ENCODE results near the gene STUB1.

Gene STUB1

DNA sequence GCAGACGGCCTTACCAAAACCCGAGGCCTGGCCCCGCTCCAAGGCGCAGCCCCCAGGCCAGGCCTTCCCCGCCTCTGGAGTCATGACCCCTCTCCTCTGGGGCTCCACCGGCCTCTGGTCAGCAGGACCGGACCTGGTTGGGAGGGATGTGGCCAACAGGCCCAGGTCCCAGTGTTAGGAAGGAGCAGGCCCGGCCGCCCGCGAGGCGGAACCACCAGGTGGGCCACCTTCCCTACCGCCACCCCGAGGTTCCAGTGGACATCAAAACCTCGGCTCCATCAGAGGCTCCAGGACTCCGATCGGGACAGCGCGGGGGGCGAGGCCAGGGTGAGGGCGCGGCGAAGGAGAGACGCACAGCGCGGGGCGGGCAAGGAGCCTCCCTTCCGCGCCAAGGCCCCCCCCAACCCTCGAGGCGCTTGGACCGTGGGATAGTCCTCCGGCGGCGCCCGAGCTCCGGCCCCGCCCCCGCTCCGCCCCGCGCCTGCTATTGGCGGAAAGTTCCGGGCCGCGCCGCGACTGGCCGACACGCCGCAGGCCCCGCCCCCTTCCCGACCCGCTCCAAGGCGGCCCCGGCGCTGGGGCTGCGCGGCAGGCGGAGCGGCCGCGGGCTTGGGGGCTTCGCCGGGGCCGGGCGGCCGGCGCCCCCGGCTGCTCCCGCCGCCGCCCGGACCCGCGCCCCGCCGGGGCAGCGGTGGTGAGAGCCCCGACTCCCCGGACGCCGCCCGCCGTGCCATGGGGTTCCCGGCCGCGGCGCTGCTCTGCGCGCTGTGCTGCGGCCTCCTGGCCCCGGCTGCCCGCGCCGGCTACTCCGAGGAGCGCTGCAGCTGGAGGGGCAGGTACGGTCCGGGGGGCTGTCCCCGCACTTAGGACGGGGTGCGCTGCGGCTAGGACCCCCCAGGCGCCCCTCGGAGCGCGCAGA lies 34.6 kb downstream of the STUB1 start, which contains the start of gene METRN:
Gene METRN, plus strand, starts transcription at position 561 of the 919 bp plus-strand sequence. Its CDS starts 172 bp downstream, at position 733.
- DNase-seq: peak; percentile 33 to 72

DNA sequence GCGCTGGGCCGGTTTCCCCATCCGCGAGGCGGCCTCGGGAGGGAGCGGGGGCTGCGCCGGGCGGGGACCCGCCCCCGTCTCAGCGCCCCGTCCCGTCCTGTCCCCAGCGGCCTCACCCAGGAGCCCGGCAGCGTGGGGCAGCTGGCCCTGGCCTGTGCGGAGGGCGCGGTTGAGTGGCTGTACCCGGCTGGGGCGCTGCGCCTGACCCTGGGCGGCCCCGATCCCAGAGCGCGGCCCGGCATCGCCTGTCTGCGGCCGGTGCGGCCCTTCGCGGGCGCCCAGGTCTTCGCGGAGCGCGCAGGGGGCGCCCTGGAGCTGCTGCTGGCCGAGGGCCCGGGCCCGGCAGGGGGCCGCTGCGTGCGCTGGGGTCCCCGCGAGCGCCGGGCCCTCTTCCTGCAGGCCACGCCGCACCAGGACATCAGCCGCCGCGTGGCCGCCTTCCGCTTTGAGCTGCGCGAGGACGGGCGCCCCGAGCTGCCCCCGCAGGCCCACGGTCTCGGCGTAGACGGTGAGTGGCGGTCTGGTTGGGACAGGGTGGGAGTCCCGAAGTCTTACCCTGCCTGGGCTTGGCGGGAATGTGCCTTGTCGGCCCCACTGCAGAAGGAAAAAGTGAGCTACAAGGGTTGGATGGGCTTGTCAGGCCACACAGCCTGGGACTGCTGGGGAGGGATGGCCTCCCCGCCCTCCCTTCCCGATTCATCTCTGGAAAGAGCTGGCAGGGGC lies 35.4 kb downstream of the STUB1 start:
- no peak for DNase-seq

DNA sequence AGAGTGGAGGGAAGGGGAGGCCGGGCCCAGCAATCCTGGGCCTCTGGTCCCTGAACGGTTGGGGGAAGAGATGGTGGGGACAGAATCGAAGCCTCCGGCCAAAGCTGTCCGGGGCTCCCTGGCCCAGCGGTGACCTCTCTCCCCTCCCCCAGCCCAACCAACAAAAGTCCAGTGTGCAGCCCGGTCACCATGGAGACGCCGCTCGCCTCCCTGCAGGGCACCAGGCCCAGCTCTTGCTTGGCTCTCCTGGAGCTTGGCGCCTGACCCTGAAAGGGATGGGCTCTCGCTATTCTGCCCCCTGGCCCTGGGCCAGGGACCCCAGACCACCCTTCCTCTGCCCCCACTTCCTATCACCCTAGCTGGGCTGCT lies 36.0 kb downstream of the STUB1 start:
- peak in 1 of 2 experiments; percentile 29 for DNase-seq

DNA sequence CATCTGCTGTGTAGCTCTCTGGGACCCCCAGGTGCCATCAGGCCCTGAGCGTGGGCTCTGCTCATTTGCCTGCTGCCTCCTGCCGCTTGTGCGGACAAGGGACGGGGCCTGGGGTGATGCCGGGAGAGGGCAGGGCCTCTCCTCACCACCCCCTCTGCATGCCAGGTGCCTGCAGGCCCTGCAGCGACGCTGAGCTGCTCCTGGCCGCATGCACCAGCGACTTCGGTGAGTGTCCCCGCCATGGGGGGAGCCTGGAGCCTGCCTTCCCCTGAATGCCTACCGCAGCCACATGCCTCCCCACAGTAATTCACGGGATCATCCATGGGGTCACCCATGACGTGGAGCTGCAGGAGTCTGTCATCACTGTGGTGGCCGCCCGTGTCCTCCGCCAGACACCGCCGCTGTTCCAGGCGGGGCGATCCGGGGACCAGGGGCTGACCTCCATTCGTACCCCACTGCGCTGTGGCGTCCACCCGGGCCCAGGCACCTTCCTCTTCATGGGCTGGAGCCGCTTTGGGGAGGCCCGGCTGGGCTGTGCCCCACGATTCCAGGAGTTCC lies 36.6 kb downstream of the STUB1 start:
- no peak for DNase-seq

DNA sequence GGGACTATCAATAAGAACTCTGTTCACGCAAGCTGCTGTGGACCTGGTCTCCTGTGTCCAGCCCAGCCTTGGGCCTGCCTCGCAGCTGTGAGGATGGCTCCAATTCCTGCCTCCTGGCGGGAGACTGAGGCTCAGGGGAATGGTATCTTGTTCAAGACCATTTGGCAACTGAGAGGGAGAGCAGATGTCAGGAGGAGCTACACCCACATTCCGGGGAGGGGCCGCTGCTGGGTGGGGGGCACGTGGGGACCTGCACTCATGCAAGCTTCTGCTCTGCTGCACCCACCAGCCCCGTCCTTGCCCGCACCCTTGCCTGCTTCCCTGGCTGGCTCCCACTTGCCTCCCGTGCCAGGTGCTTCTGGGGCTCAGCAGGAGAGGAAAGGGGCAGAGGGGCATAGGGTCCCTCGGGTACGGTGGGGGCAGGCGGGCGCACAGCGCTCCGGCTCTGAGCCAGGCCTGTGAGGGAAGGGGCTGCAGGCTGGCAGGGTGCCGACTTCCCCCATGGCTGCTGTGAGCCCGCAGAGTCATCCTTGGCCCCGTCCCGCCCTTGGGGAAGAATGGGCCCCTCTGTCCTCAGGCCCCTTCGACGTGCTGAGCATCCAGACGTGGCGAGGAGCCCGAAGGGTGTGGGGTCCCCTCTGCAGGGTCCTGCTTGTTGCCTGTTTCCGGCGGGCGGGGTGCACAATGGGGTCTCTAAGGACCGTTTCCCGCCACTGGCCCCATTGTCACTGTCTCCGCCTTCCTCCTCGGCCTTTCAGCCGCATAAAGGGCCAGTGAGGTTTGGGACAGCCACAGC lies 37.4 kb downstream of the STUB1 start:
- no peak for DNase-seq

DNA sequence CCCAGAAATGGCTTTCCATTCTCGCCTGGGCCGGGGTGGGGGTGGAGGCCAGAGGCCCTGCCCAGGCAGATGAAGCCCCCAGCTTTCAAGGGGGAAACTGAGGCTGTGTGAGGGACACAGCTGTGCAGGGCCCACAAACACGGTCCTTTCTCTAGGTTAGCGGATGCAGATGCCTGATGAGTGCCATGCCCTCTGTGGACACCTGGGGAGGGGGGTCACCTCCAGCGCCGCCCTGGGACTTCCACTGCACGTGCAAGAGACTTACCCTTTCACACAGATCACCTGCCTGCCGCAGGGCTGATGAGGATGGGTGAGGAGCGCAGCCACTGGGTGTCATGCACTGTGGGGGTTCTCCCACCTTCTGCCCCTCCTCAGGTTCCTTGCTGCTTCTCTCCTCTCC lies 38.2 kb downstream of the STUB1 start:
- DNase-seq: no peak

DNA sequence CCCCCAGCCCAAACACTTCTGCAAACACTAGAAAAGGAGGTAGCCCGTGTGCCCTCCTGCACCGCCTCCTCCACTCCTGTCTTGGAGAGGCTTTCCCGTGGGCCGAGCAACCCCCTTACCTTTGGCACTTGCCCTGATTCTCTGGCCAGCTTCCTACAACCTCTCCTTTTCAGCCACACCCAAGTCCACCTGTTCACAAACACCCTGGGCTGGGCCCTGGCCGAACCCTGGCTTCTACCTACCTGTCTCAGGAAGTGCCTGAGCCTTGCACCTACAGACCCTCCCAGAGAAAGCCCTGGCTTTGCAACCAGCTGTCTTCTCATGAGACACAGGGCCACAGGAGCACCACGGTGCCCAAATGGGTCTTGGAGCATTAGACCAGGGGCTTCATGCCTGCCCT lies 38.7 kb downstream of the STUB1 start:
- no peak for DNase-seq

DNA sequence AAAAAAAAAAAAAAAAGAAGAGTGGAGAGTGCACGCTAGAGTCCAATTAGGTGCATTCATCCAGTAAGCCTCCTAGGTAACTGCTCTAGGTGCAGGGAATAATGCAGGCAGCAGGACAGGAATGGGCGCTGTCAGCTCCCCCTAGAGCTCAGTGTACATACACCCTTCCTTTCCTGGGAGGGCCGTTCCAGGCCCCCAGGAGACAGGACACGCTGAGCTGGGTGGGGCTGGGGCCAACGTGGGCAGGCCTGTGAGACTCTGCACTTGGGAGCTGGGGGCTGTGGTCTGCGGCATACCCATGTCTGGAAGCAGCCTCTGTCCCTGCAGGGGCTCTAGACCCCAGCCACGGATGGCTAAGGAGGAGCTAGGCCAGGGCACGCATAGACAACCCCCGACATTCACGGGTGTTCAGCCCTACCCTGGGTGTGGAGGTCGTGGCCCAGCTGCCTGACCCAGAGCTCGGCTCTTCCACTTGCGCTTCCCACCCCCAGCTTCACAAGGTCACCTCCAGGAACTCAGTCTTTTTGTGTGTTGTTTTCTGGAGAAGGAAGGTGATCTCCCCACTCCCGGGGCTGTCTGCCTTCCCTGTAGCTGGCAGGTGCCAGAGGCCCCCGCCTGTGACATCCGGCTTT lies 39.7 kb downstream of the STUB1 start:
- DNase-seq: peak in 1 of 2 experiments; percentile 39

DNA sequence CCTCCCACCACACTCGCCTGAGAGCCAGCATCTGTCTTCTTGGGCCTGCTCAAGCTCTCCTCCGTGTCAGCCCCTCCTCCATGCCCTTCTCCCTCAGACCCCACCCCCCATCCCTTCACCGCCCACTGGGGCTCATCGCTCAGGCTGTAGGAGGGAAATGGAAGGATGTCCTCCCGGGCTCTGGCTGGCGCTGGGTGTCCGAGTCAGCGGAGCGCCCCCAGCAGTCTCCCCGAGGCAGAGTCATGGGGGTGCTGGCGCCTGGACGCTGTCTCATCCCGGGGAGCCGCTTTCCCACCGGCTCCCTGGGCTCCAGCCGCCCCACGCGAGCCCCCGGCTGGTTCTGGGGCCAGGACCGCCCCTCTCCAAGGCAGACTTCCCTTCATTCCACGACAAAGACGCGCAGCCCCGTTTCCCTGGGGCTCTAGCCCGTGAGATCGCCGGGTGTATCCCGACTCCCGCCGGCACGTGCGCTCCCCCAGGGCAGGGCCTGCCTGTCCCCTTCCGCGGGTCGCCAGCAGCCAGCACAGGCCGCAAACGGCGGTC lies 40.3 kb downstream of the STUB1 start:
- DNase-seq: peak; percentile 54 to 59

DNA sequence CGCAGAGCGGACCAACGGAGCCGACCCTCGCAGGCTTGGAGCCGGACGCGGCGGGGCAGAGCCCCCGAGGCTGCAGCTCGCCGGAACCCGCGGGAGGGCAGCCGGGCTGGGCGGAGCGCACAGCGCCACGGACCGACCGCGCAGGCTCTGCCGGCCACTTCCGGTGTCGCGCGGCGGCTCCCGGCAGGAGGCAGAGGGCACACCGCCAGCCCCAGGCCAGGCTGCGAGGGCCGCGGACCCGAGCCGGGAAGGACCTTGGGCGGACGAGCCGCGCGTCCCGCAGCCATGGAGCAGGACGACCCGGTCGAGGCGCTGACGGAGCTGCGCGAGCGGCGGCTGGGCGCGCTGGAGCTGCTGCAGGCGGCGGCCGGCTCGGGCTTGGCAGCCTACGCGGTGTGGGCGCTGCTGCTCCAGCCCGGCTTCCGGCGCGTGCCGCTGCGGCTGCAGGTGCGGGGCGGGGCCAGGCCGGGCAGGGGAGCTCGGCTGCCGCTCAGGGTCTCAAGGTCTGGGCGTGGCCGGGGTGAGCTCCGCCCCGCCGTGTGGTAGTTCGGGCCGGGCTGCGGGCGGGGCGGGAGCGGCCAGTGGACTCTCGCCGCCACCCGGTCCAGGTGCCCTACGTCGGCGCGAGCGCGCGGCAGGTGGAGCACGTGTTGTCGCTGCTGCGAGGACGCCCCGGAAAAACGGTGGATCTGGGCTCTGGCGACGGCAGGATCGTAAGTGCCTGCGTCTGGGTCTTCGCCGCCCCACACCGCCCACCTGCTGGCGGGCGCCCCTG lies 41.0 kb downstream of the STUB1 start, which contains the start of gene ANTKMT:
Gene ANTKMT, plus strand, starts transcription at position 157 of the 775 bp plus-strand sequence. Its CDS starts 129 bp downstream, at position 286.
- peak; percentile 29 to 58 for DNase-seq

DNA sequence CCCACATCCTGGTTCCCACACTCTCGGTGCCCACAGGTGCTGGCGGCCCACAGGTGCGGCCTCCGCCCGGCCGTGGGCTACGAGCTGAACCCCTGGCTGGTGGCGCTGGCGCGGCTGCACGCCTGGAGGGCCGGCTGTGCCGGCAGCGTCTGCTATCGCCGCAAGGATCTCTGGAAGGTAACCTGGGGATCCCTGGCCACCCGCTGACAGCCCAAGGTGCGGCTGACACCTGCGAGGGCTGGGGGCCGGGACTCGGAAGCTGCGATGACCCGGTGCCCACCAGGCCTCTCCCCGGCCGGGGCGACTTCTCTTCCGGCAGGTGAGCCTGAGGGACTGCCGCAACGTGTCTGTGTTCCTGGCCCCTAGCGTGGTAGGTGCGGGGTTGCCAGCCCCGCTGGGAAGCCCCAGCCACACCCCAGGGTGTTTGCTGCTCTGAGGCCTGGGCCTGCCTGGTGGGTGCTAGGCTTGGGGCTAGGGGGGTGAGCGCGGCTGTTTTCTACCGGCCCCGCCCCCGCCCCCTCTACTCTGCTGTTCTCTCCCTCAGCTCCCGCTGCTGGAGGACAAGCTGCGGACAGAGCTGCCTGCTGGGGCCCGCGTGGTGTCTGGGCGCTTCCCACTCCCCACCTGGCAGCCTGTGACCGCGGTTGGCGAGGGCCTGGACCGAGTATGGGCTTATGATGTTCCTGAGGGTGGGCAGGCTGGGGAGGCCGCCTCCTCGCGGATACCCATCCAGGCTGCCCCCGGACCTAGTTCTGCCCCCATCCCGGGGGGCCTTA lies 41.7 kb downstream of the STUB1 start:
- DNase-seq: no peak

DNA sequence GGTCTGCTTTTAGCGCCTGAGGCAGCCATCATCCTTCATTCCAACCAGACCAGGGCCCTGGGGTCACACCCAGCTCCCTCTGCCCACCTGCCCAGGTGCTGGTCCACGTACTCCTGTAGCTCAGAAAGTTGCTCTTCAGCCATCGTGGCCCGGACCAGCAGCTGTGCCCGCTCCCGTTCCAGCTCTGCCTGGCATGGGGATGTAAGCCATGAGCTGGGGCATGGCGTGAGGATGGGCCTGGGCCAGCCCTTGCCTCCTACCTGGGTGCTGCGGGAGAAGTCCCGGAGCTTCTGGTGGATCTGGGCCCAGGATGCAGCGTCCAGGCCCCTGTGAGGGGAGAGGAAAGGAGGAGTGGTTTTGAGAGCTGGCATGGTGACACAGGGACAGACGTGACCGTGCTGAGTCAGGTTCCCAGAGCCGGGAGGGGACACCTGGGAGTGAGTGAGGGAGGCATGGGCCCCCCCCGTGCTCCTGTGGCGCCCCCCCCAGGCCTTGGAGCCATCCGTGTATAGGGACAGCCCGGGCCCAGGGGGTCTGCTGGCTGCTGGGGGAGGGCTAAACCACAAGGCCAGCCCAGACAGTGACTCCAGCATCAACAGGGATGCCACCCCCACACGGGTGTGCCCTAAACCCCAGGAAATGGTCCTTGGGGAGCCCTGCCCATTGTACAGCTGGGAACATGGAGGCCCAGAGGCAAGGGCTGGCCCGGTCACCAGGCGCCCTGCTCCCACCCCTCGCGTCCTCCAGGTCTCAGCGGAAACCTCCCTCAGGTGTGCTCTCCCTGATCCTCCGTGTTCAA lies 42.8 kb downstream of the STUB1 start:
- DNase-seq: no peak

DNA sequence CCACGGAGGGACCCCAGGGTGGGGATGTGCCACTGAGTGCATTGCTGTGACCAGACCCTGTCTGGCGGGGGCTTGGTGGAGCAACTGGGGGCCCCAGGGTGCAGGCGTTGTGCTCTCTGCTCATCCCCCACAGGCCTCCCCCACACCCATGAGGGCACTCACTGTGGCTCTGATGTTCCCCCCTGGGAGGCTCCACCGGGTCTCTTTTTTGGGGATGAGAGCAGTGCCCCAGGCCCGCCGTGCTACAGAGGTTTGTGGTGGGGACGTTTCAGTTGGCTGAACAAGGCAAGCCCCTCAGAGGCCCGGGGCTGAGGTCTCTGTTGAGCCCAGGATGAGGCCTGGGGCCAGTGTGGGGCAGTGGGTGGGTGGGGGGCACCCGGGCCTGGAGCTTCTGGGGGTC lies 43.5 kb downstream of the STUB1 start:
- DNase-seq: no peak

DNA sequence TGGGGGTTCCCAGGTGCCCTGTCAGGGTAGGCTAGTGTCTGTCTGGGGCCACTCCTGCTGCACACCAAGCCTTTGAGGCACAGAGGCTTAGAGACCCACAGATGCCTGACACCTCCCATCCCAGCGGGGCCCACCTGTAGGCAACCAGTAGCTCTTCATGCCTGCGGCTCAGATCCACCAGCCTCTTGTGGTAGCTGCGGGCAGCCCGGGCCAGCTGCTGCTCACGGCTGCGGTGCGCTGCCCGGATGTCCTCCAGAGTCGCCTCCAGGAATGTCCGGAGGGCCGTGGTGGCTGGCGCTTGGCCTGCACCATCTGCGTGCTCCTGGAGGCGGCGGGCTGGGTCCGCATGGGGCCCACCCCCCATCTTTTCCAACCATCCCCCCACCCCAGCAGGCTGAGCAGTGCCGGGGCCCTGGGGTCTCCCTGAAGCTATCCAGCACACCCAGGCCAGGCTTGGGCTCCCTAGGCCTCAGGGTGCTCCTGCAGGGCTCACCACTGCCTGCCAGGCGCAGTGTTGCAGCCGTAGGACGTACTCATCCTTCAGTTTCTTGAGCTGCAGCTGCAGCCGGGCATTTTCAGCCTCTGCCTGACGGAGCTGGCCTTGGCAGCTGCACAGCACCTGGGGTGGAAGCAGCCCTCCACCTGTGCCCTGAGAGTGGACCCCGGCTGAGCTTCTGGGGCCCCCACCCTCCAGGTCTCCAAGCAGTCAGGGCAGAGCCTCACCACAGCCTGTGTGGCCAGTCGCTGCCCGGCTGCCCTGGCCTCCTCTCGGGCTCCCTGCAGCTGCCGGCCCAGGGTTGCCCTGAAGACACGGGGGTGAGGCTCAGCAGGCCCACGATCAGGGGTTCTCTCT lies 44.2 kb downstream of the STUB1 start:
- DNase-seq: no peak

DNA sequence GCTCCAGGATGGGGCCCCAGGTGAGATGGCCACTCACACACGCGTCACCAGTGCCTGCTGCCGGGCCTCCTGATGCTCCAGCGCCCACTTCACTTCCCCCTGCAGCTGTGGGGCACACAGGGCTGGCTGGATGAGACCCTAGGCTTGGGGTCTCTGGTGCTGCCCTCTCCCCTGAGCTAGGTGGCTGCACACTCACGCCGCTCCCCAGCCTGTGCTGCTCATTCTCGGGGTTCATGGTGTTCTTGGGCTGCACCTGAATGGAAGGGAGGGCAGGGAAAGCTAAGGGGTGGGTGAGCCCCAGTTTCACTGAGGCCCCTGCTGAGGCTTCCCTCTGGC lies 44.8 kb downstream of the STUB1 start:
- DNase-seq: no peak

DNA sequence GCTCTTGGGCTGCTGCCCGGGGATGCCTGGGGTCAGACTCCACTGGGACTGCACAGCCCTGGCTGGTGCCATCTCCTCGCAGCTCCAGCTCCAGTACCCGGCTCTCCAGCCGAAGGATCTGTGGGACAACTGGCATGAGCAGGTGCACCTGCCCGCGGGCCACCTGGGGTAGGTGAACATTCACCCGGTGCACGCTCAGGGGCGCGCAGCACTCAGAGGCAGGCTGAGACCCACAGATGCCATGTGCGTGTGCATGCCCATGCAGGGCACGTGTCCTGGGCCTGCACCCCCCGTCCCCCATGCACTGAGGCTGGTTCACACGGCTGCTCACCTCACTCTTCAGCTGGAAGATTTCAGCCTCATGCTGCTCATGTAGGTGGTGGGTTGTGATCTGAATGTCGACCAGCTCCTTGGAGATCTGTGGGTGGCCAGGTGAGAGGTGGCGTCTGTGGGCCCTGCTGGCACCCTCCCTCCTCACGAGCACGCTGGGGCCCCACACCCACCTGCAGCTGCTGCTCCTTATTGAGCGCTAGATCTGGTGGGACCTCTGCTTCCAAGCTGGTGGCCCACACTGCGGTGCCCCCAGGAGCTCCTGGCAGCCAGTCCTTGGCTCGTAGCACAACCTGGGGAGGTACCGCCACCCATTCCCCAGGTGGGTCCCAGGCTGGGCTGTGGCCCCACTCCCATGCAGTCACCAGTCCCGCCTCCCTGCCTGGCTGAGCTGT lies 45.4 kb downstream of the STUB1 start:
- DNase-seq: no peak

DNA sequence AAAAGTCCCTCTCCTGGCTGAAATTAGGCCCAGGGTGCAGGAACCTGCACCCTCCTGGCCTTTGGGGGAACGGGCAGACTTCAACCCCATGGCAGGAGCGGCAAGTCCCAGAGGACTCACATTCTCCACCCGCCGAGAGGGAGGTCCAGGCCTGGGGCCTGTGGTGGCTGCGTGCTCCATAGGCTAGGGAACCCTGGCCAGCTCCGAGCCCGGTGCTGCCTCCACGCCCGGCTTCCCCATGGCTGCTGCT lies 45.9 kb downstream of the STUB1 start:
- DNase-seq: no peak
